ENCODE data around the gene DNAJC30.

DNA sequence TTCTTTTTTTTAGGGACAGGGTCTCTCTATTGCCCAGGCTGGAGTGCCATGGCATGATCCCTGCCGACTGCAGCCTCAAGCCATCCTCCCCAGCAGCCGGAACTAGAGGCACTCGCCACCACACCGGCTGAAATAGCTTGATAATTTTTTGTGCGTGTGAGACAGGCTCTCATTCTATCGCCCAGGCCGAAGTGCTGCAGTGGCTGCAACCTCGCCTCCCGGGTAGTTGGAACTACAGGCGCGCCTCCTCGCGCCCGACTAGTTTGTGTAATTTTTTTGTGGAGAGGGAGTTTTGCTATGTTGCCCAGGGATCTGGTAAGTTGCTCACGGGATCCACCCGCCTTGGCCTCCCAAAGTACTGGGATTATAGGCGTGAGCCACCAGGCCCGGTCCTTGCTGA, 2.1 kb upstream of the DNAJC30 start:
- TF ChIP-seq EZH2 (IDR thresholded peaks at IDR 0.05; ENCODE audit: low read length, missing control alignments): no peak
- TF ChIP-seq, protein P1, sequence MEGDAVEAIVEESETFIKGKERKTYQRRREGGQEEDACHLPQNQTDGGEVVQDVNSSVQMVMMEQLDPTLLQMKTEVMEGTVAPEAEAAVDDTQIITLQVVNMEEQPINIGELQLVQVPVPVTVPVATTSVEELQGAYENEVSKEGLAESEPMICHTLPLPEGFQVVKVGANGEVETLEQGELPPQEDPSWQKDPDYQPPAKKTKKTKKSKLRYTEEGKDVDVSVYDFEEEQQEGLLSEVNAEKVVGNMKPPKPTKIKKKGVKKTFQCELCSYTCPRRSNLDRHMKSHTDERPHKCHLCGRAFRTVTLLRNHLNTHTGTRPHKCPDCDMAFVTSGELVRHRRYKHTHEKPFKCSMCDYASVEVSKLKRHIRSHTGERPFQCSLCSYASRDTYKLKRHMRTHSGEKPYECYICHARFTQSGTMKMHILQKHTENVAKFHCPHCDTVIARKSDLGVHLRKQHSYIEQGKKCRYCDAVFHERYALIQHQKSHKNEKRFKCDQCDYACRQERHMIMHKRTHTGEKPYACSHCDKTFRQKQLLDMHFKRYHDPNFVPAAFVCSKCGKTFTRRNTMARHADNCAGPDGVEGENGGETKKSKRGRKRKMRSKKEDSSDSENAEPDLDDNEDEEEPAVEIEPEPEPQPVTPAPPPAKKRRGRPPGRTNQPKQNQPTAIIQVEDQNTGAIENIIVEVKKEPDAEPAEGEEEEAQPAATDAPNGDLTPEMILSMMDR (conservative IDR thresholded peaks at IDR 0.05 in 1 of 2, IDR thresholded peaks at IDR 0.05 in 1 of 2; ENCODE audit: low read depth in 1 of 2, low read length in 2 of 2): no peak
